Psoas muscle (tissue), 8 donors: ENCODE measurements around the gene RRP8. TPM values are rescaled to one million over a fixed set of nuclear protein-coding genes. Genes with fewer than 3 reads are reported as not detected.

Source experiments
- ATAC-seq, 4 donors: fragments of 200-7000 bp; cut with Tn5 transposase; one replicate each; pipeline ENCODE4 v1.9.1; 2020; ENCODE audit warnings: moderate library complexity in 3 of 4, mild to moderate bottlenecking in 2 of 4
- DNase-seq, 2 donors: peaks; one replicate each; pipeline ENCODE4 v3.0.0-alpha.2; 2020
- H3K27ac ChIP-seq: fragments of 200-600 bp; one replicate; pipeline ENCODE4 v1.8.0; 2022
- H3K27me3 ChIP-seq, 3 donors: fragments of 200-600 bp in 1 of 3; one replicate each; pipeline versions ENCODE4 v1.6.1 to v1.8.0; 2013 to 2022; ENCODE audit warnings: low read length in 2 of 3, mild to moderate bottlenecking in 2 of 3, moderate library complexity in 1 of 3; ENCODE audit not compliant: insufficient read depth in 3 of 3
- H3K36me3 ChIP-seq, 2 donors: fragments of 200-600 bp in 1 of 2; one replicate each; pipeline versions ENCODE4 v1.6.1 to v1.8.0; 2013 to 2022; ENCODE audit warnings: low read depth in 1 of 2, mild to moderate bottlenecking in 1 of 2, moderate library complexity in 1 of 2; ENCODE audit not compliant: insufficient read depth in 1 of 2
- H3K4me1 ChIP-seq: fragments of 200-600 bp; one replicate; pipeline ENCODE4 v1.8.0; 2022
- H3K4me3 ChIP-seq: fragments of 200-600 bp; one replicate; pipeline ENCODE4 v1.8.0; 2022; ENCODE audit warnings: mild to moderate bottlenecking
- H3K9me3 ChIP-seq: fragments of 200-600 bp; one replicate; pipeline ENCODE4 v1.8.0; 2022
- CTCF ChIP-seq: fragments of 200-600 bp; IDR thresholded peaks from one replicate; pipeline ENCODE4 v1.8.0; 2022; ENCODE audit warnings: antibody characterized with exemption
- WGBS, 3 donors: extraction: QIAGEN DNeasy Blood & Tissue Kit; methylation state at CpG; one replicate each; pipeline versions ENCODE4 v1.1.6 to v1.1.7; 2013; 5-methylcytosine and 5-hydroxymethylcytosine counted together
- intact Hi-C, 2 donors: fragments of 100-400 bp; cut with DNase I; formaldehyde crosslinking; loops; one replicate each; pipeline versions ENCODE4 v1.11.0 to v1.14.2; 2022
- polyA plus RNA-seq, 3 donors: library from polyadenylated mRNA; stranded (reverse); fragments of 200-250 nt; gene quantifications; one replicate each; pipeline ENCODE4 v1.2.3, GENCODE V29; 2013
- total RNA-seq, 4 donors: library from RNA; stranded (reverse); fragmentation: NEBNext Ultra II Directional in 2 of 4; extraction: Animal tissue kit (Norgen Biotek cat#: 25700) in 2 of 4; gene quantifications; one replicate each; pipeline versions ENCODE4 v1.2.1 to v1.2.4, GENCODE V29; 2021 to 2023
- donor health status: healthy with polysubstance abuse.
- donor health status: DM: no; HTN: no; CAD: no; lungs with moderate emphysema.
- donor health status: Bipolar disorder and iron deficiency.
- donor health status: healthy.
- donor health status: DM: yes; HTN: yes; CAD: no.
- donor health status: DM: no; HTN: no; CAD: no.
- donor health status: DM: no; HTN: no; CAD: no.
- donor health status: DM: yes; HTN: yes; CAD: no.

The RRP8 gene
- total and polyA plus RNA-seq, 7 donors = 11.6 to 34.0 (median 18.4) TPM

DNA sequence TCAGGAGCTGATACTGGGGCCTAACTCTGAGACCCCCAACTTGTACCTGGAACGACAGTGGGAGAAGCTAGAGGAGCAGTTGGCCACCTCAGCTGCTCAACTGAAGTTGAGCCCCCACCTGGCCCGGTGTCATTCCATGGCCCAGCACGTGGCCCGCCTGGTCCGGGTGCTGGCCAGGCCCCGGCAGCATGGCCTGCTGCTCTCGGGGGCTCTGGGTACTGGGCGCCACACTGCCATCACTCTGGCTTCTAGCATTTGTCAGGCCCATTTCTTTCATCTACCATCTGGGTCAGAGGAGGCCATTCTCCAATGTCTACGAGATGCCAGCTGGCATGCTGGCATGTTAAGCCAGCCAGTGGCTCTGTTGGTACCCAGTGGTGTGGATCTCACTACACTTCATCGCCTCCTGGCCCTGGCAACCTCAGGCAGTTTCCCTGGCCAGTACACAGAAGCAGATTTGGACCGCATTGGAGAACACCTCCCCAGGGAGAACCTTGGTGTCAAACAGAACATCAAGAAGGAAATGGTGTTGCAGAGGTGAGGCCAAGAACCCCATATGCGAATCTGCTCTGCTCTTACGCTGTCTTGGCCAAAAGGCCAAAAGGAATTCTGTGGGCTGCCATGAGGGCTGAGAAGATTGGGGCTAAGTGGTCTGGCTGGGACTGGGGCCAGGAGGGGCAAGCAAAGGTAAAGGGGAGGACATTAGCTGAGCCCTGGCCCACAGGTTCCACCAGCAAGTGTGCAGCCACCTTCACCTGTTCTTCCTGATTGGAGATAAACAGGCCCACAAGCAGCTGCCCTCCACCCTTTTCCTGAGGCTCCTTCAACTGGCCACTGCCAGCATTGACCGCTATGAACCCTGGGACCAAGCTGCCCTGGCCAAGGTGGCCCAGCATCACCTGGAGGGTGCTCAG, 45.4 kb downstream of the RRP8 start:
- Histone ChIP-seq H3K9me3 (no peaks in the 10 kb centered on the region), H3K27me3 (no peaks in the 10 kb centered on the region), H3K36me3 (peaks cover 0 to 2% of the 10 kb centered on the region in 2 donors), H3K4me3 (no peak overlapping the region), H3K4me1 (peaks cover 24% of the 10 kb centered on the region), H3K27ac (no peak overlapping the region)
- intact Hi-C loops = no loop called here
- WGBS, 3 donors = 49 to 71% (median 50%) methylated on average over 14 of the region's 14 CpGs
- DNase-seq (no peak), ATAC-seq (peak; percentile 30 to 54 (median 40))
- no peak for TF ChIP-seq CTCF

DNA sequence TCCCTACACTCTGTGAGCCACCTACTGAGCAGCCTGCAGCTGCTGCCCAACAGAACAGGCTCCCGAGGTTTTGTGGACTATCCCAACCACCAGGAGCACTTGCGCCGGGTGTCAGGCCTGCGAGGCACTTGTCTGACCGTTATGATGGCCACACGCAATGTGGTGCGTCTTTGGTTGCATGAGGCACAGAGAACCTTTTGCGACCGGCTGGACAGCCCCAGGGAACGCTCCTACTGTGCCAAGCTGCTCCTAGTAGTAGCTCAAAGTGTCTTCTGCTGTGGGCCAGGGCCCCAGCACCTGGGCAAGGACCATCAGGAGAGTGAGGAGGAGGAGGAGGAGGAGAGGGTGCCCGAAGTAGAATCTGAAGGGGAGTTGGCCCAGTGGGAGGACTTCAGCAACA, 46.4 kb downstream of the RRP8 start:
- TF ChIP-seq CTCF = no peak
- no peaks in the 10 kb centered on the region for H3K27me3 ChIP-seq
- peaks cover 24% of the 10 kb centered on the region for H3K4me1 ChIP-seq
- no peak overlapping the region for H3K27ac ChIP-seq
- no peaks in the 10 kb centered on the region for H3K36me3 ChIP-seq
- DNase-seq (no peak), ATAC-seq (no peak)
- intact Hi-C loops = no loop called here
- WGBS, 3 donors = 95 to 97% (median 97%) methylated on average over 11 of the region's 11 CpGs
- no peaks in the 10 kb centered on the region for H3K9me3 ChIP-seq
- H3K4me3 ChIP-seq = no peak overlapping the region

- no peak overlapping the region for H3K4me3 ChIP-seq
- H3K36me3 ChIP-seq = no peaks in the 10 kb centered on the region
- WGBS, 3 donors = 91 to 94% (median 92%) methylated on average over 11 of the region's 11 CpGs
- H3K9me3 ChIP-seq = no peaks in the 10 kb centered on the region
- no peak for DNase-seq
- H3K4me1 ChIP-seq = peaks cover 24% of the 10 kb centered on the region
- no peaks in the 10 kb centered on the region for H3K27me3 ChIP-seq
- intact Hi-C loops = no loop called here
- no peak for TF ChIP-seq CTCF
- no peak for ATAC-seq
- no peak overlapping the region for H3K27ac ChIP-seq
Measured at GRCh38 chr11:6556139-6556949, 47.1 kb downstream of the RRP8 start.

GRCh38 chr11:6554828-6555706, 48.3 kb downstream of the RRP8 start:
- ATAC-seq (no peak), DNase-seq (no peak)
- 89 to 93% (median 92%) methylated on average over 5 of the region's 5 CpGs for WGBS, 3 donors
- no peak for TF ChIP-seq CTCF
- no peaks in the 10 kb centered on the region for H3K36me3 ChIP-seq
- intact Hi-C loops = no loop called here
- H3K27me3 ChIP-seq = no peaks in the 10 kb centered on the region
- no peak overlapping the region for H3K4me3 ChIP-seq
- no peaks in the 10 kb centered on the region for H3K9me3 ChIP-seq
- no peak overlapping the region for H3K27ac ChIP-seq
- peaks cover 20% of the 10 kb centered on the region for H3K4me1 ChIP-seq
